GM19239 (cell line): ENCODE data around the gene RRP36.

Source experiments
- DNase-seq: peaks from one replicate; pipeline ENCODE4 v3.0.0; 2011; ENCODE audit warnings: low spot score; ENCODE audit not compliant: insufficient read length
- FAIRE-seq: peaks from 2 replicates; lab custom pipeline; 2011; peaks lifted over from hg19 to GRCh38; lab: Jason Lieb, UNC

Gene RRP36

DNA sequence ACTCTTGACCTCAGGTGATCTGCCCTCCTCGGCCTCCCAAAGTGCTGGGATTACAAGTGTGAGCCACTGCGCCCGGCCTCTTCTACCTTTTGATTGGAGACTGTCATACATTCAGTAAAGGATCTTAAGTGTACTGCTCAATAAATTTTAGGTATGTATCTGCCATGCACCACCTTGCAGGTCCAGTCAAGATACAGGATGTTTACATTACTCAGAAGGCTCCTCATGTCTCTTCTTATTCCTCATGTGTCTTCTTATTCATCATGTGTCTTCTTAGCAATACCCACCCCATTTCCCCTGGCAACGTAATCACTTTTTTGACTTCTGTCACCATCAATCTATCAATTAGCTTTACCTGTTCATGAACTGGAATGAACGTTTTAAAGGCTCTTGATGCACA, 15.6 kb upstream of the RRP36 start:
- no peak for DNase-seq
- FAIRE-seq = no peak

DNA sequence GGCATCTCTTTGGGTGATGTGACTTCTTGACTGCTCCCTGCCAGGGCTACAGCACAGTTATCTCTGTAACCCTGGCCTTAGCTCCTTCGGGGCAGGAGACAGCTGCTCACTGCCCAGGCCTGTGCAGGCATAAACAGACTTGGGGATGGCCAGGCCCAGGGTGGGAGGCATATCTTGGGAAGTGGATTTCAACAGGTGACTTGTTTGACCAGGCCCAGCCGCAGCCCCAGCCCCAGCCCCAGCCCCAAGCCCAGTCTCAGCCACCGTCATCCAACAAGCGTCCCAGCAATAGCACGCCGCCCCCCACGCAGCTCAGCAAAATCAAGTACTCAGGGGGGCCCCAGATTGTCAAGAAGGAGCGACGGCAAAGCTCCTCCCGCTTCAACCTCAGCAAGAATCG, 15.2 kb upstream of the RRP36 start:
- DNase-seq = no peak
- FAIRE-seq = no peak

DNA sequence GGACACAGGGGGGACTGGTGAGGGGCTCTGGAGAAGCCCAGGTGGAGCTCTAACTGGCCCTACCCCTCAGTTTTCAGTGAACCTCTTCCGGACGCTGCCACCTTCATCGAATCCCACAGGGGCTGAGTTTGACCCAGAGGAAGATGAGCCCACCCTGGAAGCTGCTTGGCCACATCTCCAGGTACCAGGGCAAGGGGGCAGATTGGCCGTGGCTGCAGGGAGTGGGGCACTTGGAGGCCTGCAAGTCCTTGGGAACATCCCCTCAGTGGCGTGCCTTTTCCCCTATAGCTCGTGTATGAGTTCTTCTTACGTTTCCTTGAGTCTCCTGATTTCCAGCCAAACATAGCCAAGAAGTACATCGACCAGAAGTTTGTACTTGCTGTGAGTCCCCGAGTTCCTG, 14.3 kb upstream of the RRP36 start:
- no peak for DNase-seq
- no peak for FAIRE-seq

DNA sequence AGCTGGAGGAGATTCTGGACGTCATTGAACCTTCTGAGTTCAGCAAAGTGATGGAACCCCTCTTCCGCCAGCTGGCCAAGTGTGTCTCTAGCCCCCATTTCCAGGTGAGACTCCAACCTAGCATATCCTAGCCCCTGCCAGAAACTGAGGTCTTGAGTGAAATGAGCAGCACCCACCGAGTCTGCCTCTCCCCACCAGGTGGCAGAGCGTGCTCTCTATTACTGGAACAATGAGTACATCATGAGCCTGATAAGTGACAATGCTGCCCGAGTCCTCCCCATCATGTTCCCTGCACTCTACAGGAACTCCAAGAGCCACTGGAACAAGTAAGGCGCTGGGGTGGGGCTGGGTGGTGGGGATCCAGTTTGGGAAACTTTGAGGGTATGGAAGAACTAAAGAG, 12.3 kb upstream of the RRP36 start:
- FAIRE-seq = no peak

DNA sequence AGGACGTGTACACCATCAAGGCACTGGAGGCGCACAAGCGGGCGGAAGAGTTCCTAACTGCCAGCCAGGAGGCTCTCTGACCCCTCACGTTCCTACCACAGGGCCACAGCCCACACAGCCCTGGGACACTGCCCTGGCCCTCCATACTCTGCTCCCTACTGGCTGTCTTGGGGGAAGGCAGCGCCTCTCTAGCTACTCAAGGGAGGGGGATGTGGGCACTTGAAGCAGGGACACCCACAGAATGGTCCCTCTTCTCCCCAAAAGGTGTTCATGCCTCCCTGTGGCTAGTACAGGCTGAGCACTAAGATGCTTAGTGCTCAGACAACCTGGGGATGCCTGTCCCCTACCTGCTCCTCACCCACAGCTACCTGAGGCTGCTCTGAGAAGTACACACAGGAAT, 10.2 kb upstream of the RRP36 start:
- FAIRE-seq (no peak), DNase-seq (no peak)

More for the DNA sequence above, 12.3 kb upstream of the RRP36 start:
- DNase-seq = no peak

DNA sequence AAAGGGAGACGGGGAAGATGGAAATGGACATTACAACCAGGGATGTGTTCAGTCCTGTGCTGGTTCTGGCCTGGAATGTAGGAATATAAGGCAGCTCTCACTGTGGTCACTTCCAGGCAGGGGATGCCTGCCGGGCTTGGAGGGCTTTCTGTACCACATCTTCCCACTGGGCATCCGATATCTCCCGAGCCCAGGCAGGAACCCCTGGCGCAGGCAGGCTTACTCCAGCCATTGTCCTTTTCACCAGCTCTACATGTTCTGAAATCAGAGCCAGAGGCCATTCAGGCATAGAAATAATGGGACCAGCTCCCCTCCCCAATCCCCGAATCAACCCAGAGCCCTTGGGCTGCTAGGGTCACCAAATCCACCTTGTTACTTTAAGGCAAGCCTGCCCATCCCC, 9.1 kb upstream of the RRP36 start:
- FAIRE-seq = no peak
- no peak for DNase-seq

DNA sequence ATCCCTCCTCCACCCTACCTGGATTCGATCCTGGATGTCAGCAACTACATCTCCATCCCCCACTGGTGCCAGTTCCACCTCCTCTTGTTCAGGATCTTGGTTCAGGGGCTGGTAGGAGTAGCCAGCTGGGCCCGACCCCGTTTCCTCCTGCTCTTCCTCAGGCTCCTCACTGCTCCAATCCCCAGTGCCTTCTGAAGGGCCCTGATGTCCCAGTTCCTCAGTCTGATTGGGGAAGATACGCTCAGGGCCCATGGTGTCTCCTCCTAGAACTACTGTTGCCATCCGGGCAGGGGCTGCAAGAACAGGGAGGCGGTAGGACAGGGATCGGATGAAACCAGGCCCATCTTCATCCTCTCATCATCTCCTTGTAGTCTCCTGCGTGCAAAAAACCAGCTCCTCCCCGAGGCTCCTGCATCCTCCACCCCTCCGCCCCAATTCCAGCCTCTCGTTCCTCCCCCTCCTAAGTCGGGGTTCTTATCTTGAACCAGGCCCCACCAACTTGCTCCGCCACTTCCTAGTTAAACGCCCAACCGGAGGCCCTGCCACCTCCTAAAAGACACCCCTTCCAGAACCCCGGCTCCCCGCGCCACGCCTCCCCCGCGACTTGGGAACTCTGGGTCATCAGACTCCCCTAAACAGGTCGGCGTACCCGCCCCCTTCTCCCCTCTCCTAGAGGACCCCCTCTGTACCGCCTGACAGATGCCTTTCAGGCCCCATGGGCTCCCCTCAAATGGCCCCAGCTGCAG, 8.2 kb upstream of the RRP36 start:
- DNase-seq (no peak), FAIRE-seq (no peak)

DNA sequence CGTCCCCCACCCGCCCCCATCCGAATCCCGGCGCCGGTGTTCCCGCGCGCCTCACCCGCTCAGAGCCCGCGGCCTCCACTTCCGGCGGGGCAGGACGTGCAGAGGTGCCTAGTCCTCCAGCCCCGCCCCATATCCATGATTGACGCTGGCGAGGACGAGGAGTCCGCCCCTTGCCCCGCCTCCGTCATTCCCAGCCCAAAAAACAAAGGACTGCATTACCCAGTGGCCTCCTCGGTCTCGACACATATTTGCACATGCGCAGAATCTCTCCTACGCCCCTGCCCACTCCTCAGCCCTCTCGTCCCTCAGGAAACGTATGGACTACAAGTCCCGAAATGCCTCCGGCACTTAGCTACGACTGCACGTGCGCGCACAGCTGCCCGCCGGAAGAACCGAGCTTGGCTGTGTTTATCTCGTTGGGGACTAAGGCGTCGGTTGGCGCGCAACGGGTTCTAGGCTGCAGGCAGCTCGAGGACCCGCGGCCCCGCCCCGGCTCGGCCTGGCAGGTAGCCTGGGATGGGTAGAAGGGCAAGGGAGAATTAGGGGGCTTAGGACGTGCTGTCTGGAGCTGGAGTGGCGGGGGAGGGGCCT, 7.5 kb upstream of the RRP36 start, which contains the start of the genes KLHDC3 and MEA1:
Gene KLHDC3, plus strand, starts transcription at position 407 of the 591 bp plus-strand sequence. CDS start 2,944 bp downstream, outside the sequence.
Gene MEA1, minus strand, starts transcription at position 104 of the 591 bp plus-strand sequence. CDS start 133 bp downstream, outside the sequence.
- FAIRE-seq (peak; percentile 98), DNase-seq (peak; percentile 96)

DNA sequence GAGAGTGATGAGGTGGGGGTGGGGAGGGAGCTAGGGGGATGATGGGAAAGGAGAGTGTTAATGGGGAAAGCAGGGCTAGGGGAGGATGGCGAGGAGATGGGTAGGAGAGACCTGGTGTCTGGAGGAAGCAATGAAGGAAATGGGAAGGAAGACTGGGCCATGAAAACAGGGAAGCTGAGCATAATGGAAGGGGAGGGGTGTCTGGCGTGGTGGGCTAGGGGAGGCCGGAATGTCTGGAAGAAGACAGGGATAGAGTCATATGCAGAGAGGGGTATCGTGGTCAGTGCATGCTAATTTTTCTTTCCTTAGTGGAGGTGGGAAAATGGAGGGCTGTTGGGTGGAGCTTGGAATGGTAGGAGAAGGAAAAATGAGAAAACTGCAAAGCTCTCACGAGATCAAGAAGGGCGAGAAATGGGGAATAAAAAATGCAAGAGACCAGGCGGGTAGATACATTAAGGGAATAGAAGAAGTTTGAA, 7.0 kb upstream of the RRP36 start:
- DNase-seq (no peak), FAIRE-seq (no peak)

DNA sequence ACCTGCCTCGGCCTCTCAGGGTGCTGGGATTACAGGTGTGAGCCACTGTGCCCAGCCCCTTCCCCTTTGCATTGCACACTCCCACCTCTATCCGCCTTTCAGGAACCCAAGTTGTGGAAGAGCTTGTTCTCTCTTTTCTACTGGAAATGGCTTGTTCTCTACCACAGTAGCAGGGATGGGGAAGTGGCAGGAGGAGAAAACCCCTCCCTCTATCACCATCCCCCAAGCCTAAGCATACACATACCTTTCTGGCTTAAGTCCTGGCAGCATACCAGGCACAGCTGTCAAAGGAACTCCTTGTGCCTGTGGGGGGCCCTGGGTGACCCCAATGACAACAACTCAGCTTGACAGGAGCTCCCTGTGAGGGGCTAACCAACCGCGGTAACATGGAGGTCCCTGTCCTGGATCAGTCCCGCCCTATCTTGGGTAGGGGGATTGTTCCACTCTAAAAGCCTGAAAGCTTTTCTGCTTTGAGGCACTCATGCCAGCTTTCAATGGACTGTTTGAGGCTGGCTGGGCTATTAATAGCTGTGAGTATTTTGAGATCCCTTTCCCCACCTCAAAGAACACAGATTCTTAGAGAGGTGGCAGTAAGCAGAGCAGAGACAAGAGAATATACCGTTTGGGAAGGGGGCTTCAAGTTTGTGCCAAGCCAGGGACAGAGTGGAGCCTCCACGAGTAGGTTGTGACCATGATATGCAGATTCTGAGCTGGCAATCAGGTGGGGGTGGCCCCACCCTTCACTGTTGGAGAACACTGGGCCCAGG, 5.1 kb upstream of the RRP36 start:
- DNase-seq = no peak
- FAIRE-seq = no peak

DNA sequence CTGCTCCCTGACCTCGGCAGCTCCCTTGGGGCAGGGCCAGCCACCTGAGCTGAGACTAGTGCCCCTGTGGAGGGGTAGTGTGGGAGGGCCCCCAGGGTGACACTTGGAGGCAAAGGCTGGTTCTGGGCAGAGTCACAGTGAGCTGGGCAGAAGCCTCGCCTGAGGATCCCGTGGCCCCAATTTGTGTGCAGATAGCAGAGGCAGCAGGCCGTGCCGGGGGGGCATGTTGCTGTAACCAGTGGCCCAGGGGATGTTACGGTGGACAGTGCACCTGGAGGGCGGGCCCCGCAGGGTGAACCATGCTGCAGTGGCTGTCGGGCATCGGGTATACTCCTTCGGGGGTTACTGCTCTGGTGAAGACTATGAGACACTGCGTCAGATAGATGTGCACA, 4.5 kb upstream of the RRP36 start:
- FAIRE-seq = no peak
- DNase-seq = no peak

DNA sequence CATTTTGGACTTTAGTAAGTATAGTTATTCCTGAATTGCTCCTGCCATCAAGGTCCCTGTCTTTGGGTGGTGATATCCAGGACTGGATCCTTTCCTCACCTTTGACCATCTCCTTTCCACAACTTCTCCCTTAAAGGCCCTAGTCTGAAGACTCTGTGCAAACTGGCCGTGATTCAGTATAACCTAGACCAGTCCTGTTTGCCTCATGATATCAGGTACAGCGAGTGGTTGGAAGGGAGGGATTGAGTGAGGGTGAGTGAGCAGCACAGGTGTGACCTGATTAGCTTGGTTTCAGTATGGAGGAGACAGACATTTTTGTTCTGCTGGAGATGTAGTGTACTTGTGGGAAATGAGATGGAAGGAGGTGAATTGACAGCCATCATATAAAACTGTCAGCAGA, 2.3 kb upstream of the RRP36 start:
- FAIRE-seq = no peak
- DNase-seq = no peak

DNA sequence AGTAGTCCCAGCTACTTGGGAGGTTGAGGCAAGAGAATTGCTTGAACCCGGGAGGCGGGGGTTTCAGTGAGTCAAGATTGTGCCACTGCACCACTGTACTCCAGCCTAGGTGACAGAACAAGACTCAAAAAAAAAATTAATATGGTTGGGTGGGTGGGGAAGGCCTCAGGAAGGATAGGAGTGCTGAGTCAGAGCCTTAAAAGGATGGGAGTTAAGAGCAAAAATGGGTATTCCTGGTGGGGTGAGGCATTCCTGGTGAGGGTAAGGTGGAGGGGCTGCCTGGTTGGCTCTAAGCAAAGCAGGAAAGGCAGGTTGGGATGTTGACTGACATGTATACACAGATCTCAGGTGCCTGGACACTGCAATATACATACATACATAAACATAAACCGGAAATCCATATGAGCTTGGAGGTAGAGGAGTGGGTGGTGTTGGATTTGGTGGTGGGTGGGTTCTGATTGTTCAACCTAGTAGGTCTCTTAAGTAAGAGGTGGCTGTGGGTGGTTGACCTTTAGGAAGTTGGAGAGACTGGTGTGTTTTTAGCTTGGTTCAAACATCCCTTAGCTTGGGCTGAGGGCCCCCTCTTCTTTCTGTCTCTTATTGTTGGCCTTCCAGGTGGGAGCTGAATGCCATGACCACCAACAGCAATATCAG, 1.2 kb upstream of the RRP36 start:
- no peak for DNase-seq
- no peak for FAIRE-seq

DNA sequence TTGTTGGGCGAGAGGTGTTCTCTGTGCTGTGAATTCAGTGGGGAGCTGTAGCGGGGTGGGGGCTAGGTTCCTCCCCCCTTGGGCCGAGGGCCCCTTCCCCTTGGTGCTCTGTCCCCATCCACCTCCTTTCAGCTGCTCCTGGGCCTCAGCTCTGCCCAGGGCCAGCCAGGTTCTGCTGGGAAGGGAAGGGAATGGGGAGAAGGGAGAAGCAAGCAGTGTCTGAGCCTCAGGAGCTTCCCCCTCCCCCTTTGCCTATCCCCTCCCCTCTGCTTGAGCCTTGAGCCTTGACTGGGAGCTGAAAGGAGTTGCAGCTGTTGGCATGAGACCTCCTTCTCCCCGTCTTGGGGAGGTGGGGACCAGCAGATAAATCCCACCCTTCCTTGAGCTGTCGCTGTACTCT, 576 bp upstream of the RRP36 start:
- no peak for FAIRE-seq

DNA sequence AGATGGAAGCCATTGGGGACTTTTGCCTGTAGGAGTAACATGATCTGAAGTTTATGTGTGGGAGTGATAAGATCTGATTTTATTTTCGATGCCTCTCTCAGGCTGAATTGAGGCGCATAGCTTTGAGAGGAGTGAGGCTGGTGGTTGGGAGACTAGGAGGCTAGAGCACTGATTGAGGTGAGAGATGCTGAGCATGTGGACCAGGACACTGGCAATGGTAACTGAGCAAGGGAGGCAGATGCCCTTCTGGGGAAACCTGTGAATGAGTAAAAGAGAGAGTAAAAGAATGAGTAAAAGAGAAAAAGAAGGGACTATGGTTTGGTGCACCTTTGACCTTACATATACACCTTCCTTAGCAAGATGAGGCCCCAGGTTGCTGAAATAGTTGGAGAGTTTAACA, 3.0 kb downstream of the RRP36 start:
- FAIRE-seq = no peak

More for the DNA sequence above, 576 bp upstream of the RRP36 start:
- no peak for DNase-seq

DNA sequence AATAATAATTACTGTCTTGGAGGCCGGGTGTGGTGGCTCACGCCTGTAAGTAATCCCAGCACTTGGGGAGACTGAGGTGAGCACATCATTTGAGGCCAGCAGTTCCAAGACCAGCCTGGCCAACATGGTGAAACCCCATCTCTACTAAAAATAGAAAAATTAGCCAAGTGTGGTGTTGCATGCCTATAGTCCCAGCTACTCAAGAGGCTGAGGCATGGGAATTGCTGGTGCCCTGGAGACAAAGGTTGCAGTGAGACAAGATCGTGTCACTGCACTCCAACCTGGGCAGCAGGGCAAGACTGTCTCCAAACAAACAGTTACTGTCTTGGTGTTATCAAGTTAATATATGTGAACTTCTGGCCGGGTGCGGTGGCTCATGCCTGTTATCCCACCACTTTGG, 4.9 kb downstream of the RRP36 start:
- DNase-seq (no peak), FAIRE-seq (no peak)

More for the DNA sequence above, 3.0 kb downstream of the RRP36 start:
- no peak for DNase-seq

DNA sequence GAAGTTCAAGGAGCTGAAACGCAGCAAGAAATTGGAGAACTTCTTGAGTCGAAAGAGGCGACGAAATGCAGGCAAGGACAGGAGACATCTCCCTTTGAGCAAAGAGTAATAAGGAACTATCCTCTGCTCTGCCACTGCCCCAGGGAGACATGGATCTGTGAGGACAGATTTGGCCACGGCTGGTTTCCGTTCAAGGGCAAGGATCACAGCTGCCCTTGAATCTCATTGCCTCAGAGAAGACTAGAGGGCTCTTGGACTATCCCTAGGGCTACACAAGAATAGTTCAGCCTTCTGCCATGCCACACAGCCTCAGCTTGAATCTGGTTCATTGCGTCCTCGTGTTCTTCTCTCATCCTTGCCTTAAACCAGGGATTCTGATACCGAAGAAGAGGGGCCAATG, 7.7 kb downstream of the RRP36 start:
- DNase-seq = no peak
- FAIRE-seq = no peak

DNA sequence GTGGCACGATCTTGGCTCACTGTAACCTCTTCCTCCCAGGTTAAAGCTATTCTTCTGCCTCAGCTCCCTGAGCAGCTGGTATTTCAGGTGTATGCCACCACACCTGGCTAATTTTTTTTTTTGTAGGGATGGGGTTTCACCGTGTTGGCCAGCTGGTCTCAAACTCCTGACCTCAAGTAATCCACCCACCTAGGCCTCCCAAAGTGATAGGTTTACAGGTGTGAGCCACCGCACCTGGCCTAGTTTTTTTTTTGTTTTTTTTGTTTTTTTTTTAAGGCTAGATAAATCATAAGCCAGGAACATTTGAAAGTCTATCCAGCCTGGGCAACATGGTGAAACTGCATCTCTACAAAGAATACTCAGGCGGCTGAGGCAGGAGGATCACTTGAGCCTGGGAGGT, 10.9 kb downstream of the RRP36 start:
- DNase-seq (no peak), FAIRE-seq (no peak)

DNA sequence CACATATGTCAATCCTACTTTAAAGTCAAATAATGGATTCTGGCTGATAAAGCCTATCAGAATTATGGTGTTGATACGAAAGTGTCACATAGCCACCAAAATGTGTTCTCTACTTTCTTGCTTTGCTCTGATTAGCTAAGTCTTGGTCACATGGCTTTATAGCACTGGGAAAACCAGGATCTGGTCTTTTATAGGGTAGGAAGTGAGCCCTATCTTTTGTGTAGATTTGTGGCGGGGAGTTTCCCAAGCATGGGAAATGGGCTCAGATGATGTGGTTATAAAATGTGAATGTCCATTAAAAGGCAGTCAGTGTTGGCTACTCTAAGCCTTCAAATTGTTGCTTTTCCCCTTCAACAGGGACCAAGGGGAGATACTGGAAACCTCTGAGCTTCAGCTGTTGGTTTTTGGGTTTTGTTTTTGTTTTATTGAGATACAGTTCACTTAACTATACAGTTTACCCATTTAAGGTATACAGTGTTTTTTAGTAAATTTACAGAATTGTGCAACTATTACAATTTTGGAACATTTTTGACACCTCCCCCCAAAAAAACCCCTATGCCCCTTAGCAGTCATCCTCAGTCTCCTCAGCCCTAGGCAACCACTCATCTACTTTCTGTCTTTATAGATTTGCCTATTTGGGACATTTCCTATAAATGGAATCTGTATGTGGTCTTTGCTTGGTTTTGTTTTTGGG, 12.2 kb downstream of the RRP36 start:
- FAIRE-seq (no peak), DNase-seq (no peak)

DNA sequence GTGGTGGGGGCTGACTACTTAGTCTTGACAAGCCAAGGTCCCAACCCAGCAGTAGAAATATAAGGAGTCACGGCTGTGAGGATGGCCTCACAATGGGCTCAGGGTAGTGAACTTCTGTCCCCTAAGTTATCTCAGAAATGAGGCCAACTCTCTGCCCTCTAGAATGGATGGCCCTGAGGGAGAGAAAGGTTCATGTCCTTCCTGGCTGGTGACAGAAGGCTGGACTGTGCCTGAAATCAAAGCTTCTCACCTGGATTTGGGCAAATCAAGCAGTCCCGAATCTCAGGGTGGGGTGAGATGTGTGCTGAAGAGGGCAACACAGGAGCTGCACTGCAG, 12.7 kb downstream of the RRP36 start:
- DNase-seq (no peak), FAIRE-seq (no peak)
